GM12878 (cell line): ENCODE data around the gene TAB2. TPM values are rescaled to one million over a fixed set of nuclear protein-coding genes. Genes with fewer than 3 reads are reported as not detected.

Experiments used
- ASH2L ChIP-seq: fragments of 300-600, 200-600 bp; sonication (generic); IDR thresholded peaks from 2 replicates; pipeline ENCODE4 v1.6.1; 2017; ENCODE audit warnings: low read depth, mild to moderate bottlenecking, borderline replicate concordance
- ATF3 ChIP-seq: IDR thresholded peaks from 2 replicates; pipeline ENCODE4 v1.6.1; 2011; ENCODE audit warnings: low read depth, mild to moderate bottlenecking, low read length, moderate library complexity, borderline replicate concordance; ENCODE audit errors: extremely low read depth
- ATF7 ChIP-seq: fragments of 450-650 bp; IDR thresholded peaks from 2 replicates; pipeline ENCODE4 v1.6.1; 2016; ENCODE audit warnings: low read depth, mild to moderate bottlenecking
- BCLAF1 ChIP-seq: fragments of 450-650 bp; IDR thresholded peaks from 2 replicates; pipeline ENCODE4 v1.6.1; 2017; ENCODE audit warnings: antibody characterized with exemption, mild to moderate bottlenecking, moderate library complexity
- BMI1 ChIP-seq: fragments of 450-650 bp; IDR thresholded peaks from 2 replicates; pipeline ENCODE4 v1.6.1; 2016; ENCODE audit warnings: mild to moderate bottlenecking, moderate library complexity, borderline replicate concordance
- EP300 ChIP-seq, 2 experiments: fragments of 150-350 bp in 1 of 2; IDR thresholded peaks; 2 replicates each; pipeline ENCODE4 v1.6.1; 2011 to 2012; ENCODE audit warnings: low read depth in 2 of 2, low read length in 2 of 2, borderline replicate concordance in 1 of 2, improper control_type of control experiment in 1 of 2, inconsistent platforms in 1 of 2; ENCODE audit not compliant: control insufficient read depth in 1 of 2
- ETV6 ChIP-seq, 2 experiments: fragments of 450-650 bp in 1 of 2; IDR thresholded peaks in 1 of 2; conservative IDR thresholded peaks in 1 of 2; 2 replicates each; pipeline ENCODE4 v1.6.1; 2014; ENCODE audit warnings: antibody characterized with exemption in 1 of 2, borderline replicate concordance in 1 of 2, low read depth in 1 of 2, mild to moderate bottlenecking in 1 of 2, moderate library complexity in 1 of 2
- HCFC1 ChIP-seq: fragments of 150-350 bp; IDR thresholded peaks from 2 replicates; pipeline ENCODE4 v1.6.1; 2014; ENCODE audit warnings: low read length
- MYC ChIP-seq: IDR thresholded peaks from 2 replicates; pipeline ENCODE4 v1.6.1; 2011; ENCODE audit warnings: mild to moderate bottlenecking, low read length, moderate library complexity, inconsistent platforms; ENCODE audit not compliant: insufficient read depth, insufficient replicate concordance, insufficient read length, severe bottlenecking
- NR2C1 ChIP-seq: fragments of 450-650 bp; IDR thresholded peaks from 2 replicates; pipeline ENCODE4 v1.6.1; 2017; ENCODE audit warnings: antibody characterized with exemption, mild to moderate bottlenecking, moderate library complexity
- POLR2A ChIP-seq: IDR thresholded peaks from 2 replicates; pipeline ENCODE4 v1.6.1; 2011; ENCODE audit warnings: low read depth, mild to moderate bottlenecking, low read length
- SMARCA5 ChIP-seq: fragments of 450-650 bp; IDR thresholded peaks from 2 replicates; pipeline ENCODE4 v1.6.1; 2017; ENCODE audit warnings: mild to moderate bottlenecking
- TCF3 ChIP-seq: IDR thresholded peaks from 2 replicates; pipeline ENCODE4 v1.6.1; 2012; ENCODE audit warnings: low read depth, mild to moderate bottlenecking, low read length, borderline replicate concordance; ENCODE audit not compliant: insufficient read depth
- ZNF217 ChIP-seq: fragments of 450-650 bp; IDR thresholded peaks from 2 replicates; pipeline ENCODE4 v1.6.1; 2017; ENCODE audit warnings: antibody characterized with exemption, mild to moderate bottlenecking
- polyA plus RNA-seq, 11 experiments: library from polyadenylated mRNA; depleted of rRNA in 4 of 11; unstranded in 6 of 11; stranded (reverse) in 5 of 11; fragments of >200 nt; fragmentation: Nextera tagmentation in 4 of 11; fragmentation: Illumina TruSeq in 1 of 11; extraction: Ambion mirVana in 4 of 11; extraction: Trizol in 1 of 11; gene quantifications; 1 replicate in 1 of 11; 2 replicates in 10 of 11; pipeline versions ENCODE4 v1.2.1 to v1.2.3, GENCODE V29; 2011 to 2016; ENCODE audit warnings: inconsistent platforms in 2 of 11, missing spikeins in 2 of 11, low read depth in 1 of 11
- total RNA-seq, 4 experiments: library from RNA; depleted of rRNA in 3 of 4; stranded (reverse); fragments of >200 nt in 3 of 4; fragmentation: Illumina TruSeq in 1 of 4; extraction: Trizol in 1 of 4; gene quantifications; 2 replicates each; pipeline versions ENCODE4 v1.2.1 to v1.2.3, GENCODE V29; 2013 to 2021
- TF ChIP-seq, protein P1 (sequence below): fragments of 450-650 bp; formaldehyde crosslinking; IDR thresholded peaks from 2 replicates; pipeline ENCODE4 v1.5.0; 2022; ENCODE audit warnings: mild to moderate bottlenecking, missing genetic modification characterization
- TF ChIP-seq, protein P2 (sequence below): IDR thresholded peaks from 2 replicates; pipeline ENCODE4 v1.6.1; 2012; ENCODE audit warnings: low read depth, low read length, improper control_type of control experiment

The TAB2 gene
- total and polyA plus RNA-seq, 10 of the 15 experiments (the other 5 are each of a cell fraction or from before 2014, with no cell fraction given) = 8.9 to 66.3 (median 23.0) TPM

GRCh38 chr6:149392535-149392934 lies 75.0 kb downstream of the TAB2 start (continued):
- TF ChIP-seq ETV6 (conservative IDR thresholded peaks at IDR 0.05 in 1 of 2, IDR thresholded peaks at IDR 0.05 in 1 of 2; ENCODE audit: borderline replicate concordance in 1 of 2, low read depth in 1 of 2) (no peak), BCLAF1 (no peak), ASH2L (no peak), ZNF217 (no peak), TCF3 (no peak), MYC (no peak), ATF7 (peak; percentile 81), POLR2A (no peak), BMI1 (peak; percentile 68; the same call in 1 of the 2 replicates), EP300 (IDR thresholded peaks at IDR 0.05; ENCODE audit: borderline replicate concordance in 1 of 2, control insufficient read depth in 1 of 2, low read depth in 2 of 2, low read length in 2 of 2) (peak in 1 of 2 experiments; percentile 64; a peak in 1 of 4 replicates), ATF3 (no peak), NR2C1 (no peak), HCFC1 (no peak), SMARCA5 (no peak)
- TF ChIP-seq, protein P1, sequence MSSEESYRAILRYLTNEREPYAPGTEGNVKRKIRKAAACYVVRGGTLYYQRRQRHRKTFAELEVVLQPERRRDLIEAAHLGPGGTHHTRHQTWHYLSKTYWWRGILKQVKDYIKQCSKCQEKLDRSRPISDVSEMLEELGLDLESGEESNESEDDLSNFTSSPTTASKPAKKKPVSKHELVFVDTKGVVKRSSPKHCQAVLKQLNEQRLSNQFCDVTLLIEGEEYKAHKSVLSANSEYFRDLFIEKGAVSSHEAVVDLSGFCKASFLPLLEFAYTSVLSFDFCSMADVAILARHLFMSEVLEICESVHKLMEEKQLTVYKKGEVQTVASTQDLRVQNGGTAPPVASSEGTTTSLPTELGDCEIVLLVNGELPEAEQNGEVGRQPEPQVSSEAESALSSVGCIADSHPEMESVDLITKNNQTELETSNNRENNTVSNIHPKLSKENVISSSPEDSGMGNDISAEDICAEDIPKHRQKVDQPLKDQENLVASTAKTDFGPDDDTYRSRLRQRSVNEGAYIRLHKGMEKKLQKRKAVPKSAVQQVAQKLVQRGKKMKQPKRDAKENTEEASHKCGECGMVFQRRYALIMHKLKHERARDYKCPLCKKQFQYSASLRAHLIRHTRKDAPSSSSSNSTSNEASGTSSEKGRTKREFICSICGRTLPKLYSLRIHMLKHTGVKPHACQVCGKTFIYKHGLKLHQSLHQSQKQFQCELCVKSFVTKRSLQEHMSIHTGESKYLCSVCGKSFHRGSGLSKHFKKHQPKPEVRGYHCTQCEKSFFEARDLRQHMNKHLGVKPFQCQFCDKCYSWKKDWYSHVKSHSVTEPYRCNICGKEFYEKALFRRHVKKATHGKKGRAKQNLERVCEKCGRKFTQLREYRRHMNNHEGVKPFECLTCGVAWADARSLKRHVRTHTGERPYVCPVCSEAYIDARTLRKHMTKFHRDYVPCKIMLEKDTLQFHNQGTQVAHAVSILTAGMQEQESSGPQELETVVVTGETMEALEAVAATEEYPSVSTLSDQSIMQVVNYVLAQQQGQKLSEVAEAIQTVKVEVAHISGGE (CRISPR knock-in tag) = no peak
- TF ChIP-seq, protein P2, sequence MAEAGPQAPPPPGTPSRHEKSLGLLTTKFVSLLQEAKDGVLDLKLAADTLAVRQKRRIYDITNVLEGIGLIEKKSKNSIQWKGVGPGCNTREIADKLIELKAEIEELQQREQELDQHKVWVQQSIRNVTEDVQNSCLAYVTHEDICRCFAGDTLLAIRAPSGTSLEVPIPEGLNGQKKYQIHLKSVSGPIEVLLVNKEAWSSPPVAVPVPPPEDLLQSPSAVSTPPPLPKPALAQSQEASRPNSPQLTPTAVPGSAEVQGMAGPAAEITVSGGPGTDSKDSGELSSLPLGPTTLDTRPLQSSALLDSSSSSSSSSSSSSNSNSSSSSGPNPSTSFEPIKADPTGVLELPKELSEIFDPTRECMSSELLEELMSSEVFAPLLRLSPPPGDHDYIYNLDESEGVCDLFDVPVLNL = no peak
